Measurements from ENCODE around the gene LDLRAD4.

Gene LDLRAD4

DNA sequence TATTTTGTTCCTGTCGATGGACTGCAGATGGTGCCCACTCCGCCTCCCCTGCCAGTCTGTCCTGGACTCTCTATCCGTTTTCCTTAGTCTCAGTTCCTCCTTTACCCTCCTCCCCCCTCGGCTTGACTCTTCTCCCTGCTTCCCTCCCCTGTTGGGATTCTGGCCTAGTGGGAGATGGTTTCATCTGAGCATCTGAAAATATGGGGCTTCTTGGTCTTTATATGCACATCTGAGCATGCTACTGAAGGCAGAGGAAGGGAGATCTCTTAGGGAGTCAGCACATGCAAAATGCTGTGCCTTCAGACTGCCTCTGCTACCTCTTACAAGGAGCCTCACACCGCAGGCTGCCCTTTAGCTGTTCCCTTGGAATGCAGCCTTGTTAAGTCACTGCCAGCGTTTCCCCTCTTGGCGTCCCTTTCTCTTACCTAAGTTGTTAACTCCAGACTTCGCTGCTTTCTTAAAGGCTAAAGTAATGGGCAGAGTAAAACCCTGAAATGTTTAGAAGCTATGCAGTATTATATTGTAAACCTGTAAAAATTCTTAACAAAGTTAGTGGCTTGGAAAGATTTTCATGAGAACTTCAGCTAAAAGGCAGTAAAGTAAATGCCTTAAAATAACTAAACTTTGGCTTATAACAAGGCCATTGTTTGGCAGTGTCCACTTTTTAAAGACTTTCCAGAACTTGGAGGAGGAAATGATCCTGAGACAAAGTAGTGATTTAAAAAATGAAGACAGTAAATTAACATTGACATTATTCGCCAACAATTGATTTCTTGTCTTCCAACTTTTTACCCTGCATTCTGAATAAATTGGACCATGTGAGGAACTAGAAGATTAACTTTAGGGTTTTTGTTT is 49.8 kb downstream of the LDLRAD4 start:
- no peak for DNase-seq

DNA sequence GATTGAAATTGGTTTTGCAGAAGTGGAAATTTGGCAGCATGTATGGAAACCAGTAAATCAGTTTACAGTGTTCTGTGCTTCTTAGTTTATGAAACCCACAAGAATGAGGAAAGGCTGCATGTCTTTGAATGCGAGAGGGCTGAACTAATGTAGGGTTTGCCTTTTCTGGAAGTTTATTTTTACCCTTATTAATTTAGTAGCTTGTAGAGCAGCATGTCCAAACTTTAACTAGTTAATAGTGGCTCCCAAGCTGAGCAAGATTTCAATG is 50.4 kb downstream of the LDLRAD4 start:
- DNase-seq = no peak

DNA sequence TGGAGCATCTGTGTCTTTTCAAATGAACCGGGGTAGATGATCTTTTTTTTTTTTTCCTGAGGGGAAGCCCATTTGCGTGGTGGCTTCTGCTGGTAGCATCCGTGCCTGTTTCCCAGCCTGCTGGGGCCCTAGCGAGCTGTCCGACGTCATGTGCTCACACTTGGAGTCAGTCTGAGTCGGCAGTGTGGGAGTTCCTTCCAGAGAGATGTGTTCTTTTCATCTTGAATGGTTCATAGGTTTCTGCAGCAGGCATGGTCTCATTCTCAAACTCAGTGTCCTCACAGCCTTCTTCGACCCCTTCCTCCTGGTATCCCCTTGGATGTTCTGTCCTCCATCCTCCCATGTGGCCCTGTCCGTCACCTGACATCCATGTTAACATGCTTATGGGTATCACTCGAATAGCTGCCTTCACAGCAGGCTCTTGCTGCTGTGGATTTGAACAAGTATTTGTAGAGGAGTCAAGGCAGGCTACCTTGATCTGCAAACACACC is 51.0 kb downstream of the LDLRAD4 start:
- DNase-seq = no peak

DNA sequence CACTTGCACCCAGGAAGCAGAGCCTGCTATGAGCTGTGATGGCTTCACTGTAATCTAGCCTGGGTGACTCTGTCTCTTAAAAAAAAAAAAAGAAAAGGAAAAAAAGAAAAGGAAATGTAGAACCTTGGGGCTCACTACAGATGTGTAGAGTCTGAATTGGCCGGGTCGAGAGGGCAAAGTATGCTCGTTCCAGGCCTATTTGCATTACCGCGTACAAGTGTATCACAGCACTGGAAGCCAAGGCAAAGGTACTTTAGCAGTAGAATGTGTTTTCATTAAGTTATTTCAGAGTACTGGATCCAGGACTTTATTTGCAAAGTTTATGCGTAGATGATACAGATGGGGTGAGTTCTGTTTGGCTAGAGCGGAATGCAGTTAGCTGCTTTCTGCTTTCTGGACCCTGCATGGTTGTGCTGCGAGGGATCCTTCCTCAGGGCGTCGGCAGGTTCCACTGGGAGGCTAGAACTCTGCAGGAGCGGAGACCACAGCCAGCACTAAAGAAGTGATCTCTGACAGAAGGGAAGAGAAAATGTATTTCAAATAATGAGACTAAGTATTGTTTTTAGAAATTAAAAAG is 51.8 kb downstream of the LDLRAD4 start:
- no peak for DNase-seq

DNA sequence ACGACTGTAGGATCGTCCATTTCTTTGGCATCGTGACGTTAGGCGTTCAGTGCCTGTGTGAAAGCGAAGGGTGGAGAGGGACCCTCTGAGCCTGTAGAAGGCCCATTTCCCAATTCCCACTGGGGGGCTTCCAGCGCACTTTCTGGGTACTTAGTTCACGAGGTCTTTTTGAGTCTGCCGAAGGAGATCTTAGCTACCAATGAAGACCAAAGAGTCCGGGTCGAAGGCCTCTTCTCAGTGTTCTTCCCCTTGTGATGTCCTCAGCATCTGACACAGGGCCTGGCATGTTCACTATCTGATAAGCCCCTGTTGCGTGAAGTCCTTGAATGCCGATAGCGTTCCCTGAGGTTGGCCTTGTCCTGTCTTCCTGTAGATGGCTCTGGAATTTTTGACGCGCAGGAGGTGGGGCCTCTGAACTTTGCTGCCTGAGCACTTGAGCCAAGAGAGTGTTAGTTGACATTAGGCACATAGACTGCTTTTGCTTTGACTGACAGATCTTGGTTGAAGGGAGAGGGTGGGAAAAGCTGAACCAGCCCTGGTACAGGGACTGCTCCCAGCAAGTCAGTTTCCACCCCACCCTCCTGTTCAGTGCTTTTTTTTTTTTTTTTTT is 52.8 kb downstream of the LDLRAD4 start:
- DNase-seq = no peak

DNA sequence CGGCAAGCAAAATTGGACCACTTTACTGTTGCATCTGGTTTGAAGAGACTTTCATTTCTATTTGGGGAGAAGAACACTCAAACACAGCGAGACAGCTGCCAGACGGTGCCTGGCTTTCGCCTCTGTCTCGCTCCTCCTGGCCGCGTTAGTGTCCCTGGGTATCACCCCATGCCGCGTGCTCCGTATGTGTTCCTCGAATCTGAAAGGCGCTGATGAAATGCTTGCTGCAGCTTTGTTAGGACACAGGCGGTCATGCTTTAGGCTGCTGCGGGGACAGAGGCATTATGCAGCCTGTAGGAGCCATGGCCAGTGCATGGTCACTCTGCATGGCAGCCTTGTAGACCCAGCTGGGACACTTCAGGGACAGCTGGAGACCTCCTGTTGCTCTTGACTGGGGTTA is 53.9 kb downstream of the LDLRAD4 start:
- DNase-seq = no peak

DNA sequence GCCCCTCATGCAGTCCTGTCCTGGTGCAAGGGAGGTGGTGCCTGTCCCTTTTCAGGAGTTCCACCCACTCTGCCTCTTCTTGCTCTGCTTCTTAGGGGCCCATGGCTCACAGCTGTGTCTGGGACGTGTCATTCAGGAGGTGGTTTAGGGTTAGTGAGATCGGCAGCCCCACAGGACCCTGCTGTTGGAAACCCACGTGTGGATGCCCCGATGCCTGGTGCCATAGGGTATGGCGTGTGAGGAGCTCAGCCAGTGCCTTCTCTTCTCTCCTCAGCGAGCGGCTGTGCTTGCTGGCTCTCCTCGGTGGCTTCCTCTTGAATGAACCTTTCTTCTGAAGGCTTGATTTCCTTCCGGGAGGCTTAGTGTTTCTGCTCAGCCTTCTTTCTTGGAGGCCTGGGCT is 55.2 kb downstream of the LDLRAD4 start:
- DNase-seq = peak; percentile 24

DNA sequence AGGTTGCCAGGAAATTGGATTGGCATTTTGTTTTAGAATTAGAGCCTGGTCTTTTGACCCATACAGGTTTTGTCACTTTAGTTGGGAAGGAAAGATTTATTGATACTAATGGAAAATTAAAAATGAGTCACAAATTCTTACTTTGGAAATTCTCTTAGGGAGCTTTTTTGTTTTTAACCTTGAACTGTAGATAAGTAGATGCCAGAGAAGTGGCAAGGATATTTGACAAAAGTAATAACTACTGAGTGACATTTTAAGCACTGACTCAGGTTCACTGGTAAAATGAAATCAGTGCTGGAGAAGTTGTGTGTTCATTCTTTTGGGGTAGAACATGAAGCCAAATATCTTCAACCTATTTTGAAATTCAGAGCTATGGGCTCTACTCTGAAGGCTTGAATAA is 56.5 kb downstream of the LDLRAD4 start:
- DNase-seq = no peak

DNA sequence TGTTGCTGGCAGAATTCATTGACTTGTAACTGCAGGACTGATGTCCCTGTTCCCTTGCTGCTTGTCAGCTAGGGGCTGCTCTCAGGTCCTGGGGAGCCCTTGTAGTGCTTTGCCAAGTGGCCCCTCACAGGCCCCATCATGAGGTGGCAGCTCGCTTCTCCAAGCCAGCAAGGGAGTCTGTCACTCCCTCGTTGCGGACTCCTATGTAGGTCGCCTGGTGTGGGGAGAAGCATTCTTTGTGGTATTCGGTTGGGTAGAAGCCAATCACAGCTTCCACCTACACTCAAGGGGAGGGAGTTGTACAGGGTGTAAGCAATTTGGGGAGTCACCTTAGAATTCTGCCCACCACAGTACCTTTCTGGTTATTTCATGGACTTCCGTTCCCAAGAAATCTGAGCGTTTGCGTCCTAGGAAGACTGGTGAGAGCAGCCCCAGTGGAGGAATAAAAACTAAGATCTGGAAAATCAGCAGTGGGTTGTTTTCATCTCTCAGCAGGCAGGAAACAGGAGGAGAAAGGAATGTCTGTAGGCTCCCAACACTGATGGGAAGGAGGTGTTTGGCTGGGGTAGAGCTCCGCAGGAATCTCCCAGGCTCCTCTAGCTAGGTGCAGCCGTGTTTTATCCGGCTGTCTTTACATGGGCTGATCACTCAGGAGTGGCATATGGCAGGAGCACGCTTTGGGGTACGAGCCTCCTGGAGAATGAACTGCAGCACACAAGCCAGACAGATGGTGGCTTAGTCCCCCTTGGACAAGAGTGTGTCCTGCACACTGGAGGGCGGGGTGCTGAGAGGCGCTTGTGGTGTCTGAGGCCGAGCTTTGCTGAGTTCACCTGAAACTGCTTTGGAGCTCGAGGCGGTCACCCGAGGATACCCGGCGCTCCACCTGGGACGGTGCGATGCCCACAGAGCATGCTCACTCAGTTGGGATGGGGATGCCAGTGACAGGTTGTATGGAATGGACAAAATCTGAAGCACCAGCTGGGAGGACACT is 58.3 kb downstream of the LDLRAD4 start:
- DNase-seq = no peak

DNA sequence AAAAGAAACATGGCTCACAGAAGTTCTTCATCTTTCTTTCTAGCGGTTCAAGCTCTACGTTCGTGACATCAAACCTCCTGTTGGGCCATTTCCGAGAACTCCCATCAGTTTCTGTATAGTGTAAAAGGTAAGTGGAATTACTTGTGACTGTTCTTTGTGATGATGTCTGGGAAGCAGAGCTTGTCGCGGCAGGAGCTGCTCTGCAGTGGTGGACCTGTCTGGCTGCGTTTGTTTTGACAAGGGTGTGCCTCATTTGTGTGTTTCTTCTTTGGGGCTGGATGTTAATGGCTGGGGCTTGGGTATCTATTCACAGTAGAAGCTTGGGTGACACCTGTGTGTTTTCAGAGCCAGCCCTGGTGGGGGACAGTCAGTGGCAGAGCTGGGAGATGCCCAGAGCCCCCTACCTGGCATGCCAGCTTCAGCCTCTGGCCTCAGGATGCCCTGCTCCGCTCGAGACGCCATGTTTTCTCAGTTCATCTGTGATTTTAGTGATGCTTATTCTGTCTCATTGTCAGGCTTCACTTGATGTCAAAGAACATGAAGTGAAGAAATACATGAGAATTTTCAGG is 59.6 kb downstream of the LDLRAD4 start:
- no peak for DNase-seq

DNA sequence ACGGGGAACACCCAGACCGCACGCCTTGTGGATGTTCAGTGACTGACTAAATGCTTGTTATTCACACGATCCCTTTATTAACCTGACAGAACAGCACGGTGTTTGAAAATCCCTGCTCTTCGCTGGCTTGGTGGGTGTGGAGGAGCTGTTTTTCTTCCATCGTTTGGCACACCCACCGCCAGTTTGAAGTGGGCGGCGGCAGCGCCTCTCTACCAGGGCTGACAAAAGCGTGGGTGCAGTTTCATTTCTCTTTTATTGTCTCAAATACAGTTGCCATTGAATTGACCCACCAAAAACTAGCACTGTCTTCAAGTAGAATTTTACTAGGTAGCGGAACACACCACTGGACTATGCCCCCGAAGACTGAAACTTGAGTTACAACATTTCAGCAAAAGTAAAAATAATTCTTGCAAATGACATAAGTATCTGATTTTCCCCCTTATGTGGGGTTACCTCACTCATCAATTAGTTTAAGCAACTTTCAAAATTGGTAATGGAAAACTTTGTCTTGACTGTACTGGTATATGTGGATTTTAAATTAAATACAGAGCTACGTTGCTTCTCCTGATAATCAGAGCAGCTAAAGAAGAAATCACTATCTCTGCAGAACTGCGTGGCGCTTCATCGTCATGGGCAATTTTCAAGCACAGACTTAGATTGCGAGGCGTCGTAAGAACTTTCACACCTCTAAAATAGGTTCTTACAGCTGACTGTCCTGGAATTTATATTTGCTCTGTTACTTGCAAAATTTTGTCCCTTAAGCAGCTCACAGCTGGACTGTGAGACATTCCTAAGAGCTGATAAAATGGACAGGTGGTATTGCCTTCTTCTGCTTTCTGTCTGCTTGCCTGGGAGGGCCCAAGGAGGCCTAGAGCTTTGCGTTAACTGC is 60.9 kb downstream of the LDLRAD4 start:
- DNase-seq = no peak

DNA sequence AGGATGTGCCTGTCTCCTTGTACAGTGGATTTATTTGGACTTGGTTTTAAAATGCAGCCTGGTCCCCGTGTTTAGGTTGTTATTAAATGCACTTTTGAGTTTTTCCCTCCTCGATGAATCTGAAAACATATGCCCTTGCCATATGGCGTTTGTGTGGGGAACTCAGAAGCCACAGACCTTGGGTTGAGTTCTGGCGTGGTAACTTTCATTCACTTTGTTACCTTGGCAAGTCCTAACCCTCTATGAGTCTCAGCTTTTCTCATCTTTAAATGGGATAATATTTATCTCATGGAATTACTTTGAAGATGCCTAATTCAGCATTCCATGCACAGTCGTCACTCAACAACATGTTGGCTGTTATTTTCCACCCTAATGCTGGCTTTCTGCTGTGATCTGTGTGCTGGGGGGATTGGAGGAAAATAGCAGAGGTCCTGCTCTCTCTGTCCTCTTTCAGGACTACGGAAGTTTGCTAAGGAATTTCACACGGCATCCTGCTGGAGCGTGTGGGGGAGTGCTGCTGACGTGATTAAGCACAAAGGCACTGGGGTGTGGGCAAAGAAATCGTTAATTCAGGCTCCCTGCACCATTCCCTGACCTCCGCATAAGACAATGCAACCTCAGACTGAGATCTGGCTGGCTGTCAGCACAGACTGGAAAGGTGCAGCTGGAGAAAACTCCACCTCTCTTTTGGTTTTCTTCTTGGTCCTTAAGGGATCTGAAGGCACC is 61.7 kb downstream of the LDLRAD4 start:
- no peak for DNase-seq

DNA sequence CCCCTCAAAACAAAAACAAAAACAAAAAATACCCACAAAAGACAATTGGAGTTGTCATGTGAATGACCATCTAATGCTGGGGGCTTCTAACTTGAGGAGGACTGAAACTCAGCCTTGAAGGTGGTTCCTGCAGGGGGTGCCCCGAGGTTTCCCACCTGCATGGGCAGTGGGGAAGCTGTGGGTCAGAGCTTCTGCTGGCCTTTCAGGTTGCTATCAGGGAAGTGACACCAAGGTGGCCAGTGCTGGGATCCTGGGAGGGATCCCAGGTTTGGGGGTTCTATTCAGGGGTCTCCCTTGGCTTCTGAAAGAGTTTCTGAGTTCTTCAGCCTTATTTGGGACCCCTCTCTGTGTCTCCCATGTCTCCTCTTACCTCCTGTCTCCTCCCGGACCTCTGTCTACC is 62.8 kb downstream of the LDLRAD4 start:
- DNase-seq = no peak

DNA sequence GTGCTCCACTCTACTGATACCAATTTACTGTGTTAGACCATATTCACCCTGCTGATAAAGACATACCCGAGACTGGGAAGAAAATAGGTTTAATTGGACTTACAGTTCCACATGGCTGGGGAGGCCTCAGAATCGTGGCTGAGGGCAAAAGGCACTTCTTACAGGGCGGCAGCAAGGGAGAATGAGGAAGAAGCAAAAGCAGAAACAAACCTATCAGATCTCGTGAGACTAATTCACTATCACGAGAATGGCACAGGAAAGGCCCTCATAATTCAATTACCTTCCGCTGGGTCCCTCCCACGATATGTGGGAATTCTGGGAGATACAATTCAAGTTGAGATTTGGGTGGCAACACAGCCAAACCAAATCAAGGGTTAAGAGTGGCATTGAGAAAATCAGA is 65.2 kb downstream of the LDLRAD4 start:
- DNase-seq = no peak

DNA sequence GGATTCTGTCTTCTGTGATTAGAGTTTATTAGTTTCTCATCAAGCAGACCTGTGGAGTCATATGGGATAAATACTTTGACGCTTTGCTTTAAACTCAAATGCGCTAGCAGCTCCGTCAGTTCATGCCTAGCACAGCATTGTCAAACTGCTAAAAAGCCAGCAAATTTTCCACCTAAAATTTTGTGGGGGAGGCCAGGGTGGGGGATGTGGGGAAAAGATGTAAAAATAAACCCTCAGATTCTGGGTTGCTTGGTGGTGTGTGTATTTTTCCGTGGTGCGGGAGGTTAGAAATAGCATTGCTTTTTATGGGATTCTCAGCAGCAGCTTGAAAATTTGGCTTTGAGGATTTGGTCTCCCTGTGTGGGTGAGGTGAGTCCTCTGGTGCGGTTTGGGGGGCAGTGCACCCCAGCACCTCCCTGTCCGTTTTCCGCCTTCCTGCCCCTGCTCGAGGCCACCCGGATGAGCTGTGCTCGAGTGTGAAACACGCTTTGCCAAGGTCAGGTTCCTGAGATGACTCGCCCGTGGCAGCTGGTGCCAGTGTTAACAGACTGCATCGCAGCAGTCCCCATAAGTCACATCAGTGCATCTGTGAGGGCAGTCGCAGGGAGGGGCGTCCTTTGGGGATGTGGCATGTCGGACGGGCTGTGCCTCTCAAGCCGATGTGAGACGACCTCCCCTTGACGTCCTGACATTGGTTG is 65.9 kb downstream of the LDLRAD4 start:
- DNase-seq = no peak

DNA sequence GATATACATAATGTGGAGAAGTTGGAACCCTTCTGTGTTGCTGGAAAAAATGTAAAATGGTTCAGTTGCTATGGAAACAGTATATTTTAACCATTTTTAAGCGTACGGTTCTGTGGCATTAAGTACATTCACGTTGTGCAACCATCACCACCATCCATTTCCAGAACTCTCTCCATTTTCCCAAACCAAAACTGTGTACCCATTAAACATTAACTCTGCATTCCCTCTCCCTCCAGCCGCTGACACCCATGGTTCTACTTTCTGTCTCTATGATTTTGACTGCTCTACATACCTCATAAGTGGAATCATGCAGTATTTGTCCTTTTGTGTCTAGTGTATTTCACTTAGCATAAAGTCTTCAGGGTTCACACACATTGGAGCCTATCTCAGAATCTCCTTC is 67.3 kb downstream of the LDLRAD4 start:
- DNase-seq = no peak

DNA sequence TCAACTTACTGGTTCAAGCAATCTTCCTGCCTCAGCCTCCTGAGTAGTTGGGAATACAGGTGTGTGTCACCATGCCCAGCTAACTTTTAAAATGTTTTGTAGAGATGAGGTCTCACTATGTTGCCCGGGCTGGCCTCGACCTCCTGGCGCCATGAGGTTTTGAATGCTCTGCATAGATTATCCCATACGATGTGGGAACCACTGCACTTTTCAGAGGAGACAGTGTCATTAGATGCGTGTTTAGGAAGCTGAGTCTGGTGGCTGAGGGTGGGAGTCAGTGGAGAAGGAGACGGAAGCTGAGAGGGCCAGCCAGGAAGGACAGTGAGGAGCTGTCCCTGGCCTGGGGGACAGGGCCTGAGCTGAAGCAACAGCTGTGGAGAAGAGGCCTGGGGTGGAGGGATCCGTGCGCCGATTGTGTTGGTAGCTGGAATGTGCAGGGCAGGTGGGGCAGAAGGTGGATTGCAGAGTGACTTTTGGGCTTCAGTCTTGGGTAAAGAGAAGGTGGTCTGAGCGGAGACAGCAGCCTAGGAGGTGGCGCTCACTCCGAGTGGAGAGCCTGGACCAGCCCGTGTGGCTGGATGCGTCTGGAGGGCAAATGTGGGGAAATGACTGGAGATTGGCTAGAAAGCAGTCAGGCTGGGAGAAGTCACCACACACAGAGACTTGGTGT is 68.0 kb downstream of the LDLRAD4 start:
- no peak for DNase-seq

DNA sequence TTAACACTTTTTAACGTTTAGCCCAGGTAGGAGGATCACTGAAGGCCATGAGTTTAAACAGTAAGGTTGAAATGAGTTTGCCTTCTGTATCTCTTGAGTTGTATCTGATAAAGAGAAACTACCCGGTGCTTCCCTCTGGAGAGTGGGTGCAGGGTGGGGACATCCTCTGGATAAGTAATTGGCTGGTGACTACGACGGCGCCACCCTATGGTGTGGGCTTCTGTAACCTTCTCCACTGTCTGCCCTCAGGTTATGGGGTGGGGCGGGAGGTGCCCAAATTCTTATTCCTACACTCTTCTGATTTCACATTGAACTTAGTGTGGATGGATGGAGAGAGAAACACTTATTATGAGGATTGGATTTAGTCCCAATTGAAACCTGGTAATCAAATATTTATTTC is 68.8 kb downstream of the LDLRAD4 start:
- no peak for DNase-seq

DNA sequence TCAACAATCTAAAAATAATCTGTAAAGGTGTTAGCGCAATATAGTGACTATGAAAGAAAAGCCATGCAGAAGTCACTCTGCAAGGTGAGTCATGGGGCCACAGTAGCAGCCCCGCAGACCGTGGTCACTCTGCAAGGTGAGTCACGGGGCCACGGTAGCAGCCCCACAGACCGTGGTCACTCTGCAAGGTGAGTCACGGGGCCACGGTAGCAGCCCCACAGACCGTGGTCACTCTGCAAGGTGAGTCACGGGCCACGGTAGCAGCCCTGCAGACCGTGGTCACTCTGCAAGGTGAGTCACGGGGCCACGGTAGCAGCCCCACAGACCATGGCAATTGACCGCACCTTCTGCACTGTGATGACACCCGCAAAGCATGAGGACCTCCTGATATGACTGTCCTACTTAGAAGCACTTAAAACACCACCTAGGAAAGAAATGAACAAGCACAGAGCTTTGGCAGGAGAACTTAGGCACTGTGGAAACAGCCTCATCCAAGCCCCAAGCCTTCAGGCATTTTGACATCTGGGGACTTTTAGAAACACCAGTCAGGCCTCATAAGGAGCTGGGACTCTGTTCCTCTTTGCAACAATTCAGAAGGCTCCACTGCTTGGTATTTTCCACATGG is 70.1 kb downstream of the LDLRAD4 start:
- DNase-seq = no peak

All from effector CD4-positive, alpha-beta T cell (primary cell).